ENCODE data around the gene KAZN. TPM values are rescaled to one million over a fixed set of nuclear protein-coding genes. Genes with fewer than 3 reads are reported as not detected.

The KAZN gene
- total and polyA plus RNA-seq, 2 of the 8 experiments (the other 6 are each of a cell fraction or from before 2014, with no cell fraction given) = 3.7 to 11.8 TPM

GRCh38 chr1:15148475-15148874 lies 550.0 kb downstream of the KAZN start:
- H3K36me3 ChIP-seq (ENCODE audit: control insufficient read depth in 2 of 4, insufficient read depth in 4 of 4, low read length in 3 of 4) = no peaks in the 10 kb centered on the region
- peaks cover 8% of the 10 kb centered on the region; the same call in 1 of the 2 replicates for H3K23me2 ChIP-seq (ENCODE audit: low read depth, low read length)
- no peak overlapping the region for H4K8ac ChIP-seq (ENCODE audit: extremely low read depth, insufficient read depth, low read length)
- no peak overlapping the region for H3K56ac ChIP-seq (replicated peaks; ENCODE audit: insufficient read length, low read depth, low read length)
- H2BK12ac ChIP-seq (ENCODE audit: low read depth, low read length) = no peak overlapping the region
- no peak overlapping the region for H3K4ac ChIP-seq (replicated peaks; ENCODE audit: insufficient read length, low read depth, low read length)
- no peaks in the 10 kb centered on the region for H3K79me2 ChIP-seq (ENCODE audit: control insufficient read depth in 1 of 2, insufficient read depth in 2 of 2, low read length in 2 of 2)
- no peak overlapping the region for H3K23ac ChIP-seq (ENCODE audit: insufficient read length)
- CTCF ChIA-PET (ENCODE audit: partially characterized antibody) = interaction anchor here (0.6 to 2.4 kb wide), 4 partner anchors 20 to 305 kb away, joined by 3 to 11 read pairs (median 4); no protein-coding TSS in a partner anchor
- no peak overlapping the region for H2BK120ac ChIP-seq (replicated peaks; ENCODE audit: low read depth, low read length)
- no peak overlapping the region for H3K4me2 ChIP-seq (ENCODE audit: insufficient read depth in 1 of 2, low read depth in 2 of 2, low read length in 2 of 2)
- H3K4me1 ChIP-seq (replicated peaks in 1 of 4; ENCODE audit: control insufficient read depth in 3 of 4, insufficient read depth in 4 of 4, low read length in 3 of 4) = peaks cover 0 to 3% (median under 1%) of the 10 kb centered on the region in 4 experiments; a peak in 2 of 7 replicates
- no peak for FAIRE-seq
- no peak overlapping the region for H3K18ac ChIP-seq (ENCODE audit: extremely low read depth, low read length)
- H3K14ac ChIP-seq (ENCODE audit: insufficient read length) = no peak overlapping the region
- H2BK5ac ChIP-seq (ENCODE audit: low read depth, low read length) = no peak overlapping the region
- no peak overlapping the region for H2AK5ac ChIP-seq (ENCODE audit: low read depth, low read length)
- H3K27me3 ChIP-seq (replicated peaks in 1 of 4; ENCODE audit: control insufficient read depth in 3 of 4, extremely low read depth in 1 of 4, insufficient read depth in 3 of 4, low read length in 3 of 4) = peaks cover 0 to 17% (median 9%) of the 10 kb centered on the region in 4 experiments; a peak in 6 of 7 replicates
- 92% methylated on average over 9 of the region's 9 CpGs; no CpG with 5 or more reads in 1 of the 2 experiments for WGBS, 2 experiments (ENCODE audit: extremely low coverage in 1 of 2, insufficient coverage in 1 of 2, insufficient read length in 1 of 2, insufficient replicate concordance in 2 of 2, low coverage in 1 of 2, low lambda C conversion rate in 2 of 2, missing lambda C conversion rate in 1 of 2)
- POLR2A ChIA-PET (ENCODE audit: partially characterized antibody) = no interaction called here
- H2AFZ ChIP-seq (ENCODE audit: low read length) = no peak overlapping the region
- H3K9me3 ChIP-seq (ENCODE audit: insufficient read depth in 2 of 2, low read depth in 1 of 2, low read length in 1 of 2) = no peaks in the 10 kb centered on the region
- no peak overlapping the region for H3K4me3 ChIP-seq (ENCODE audit: extremely low read depth in 1 of 4, insufficient read depth in 2 of 4, low read depth in 3 of 4, low read length in 4 of 4)
- H3K27ac ChIP-seq (ENCODE audit: low read depth, low read length) = no peak overlapping the region
- no peak overlapping the region for H2BK15ac ChIP-seq (ENCODE audit: low read length)
- H4K20me1 ChIP-seq (replicated peaks in 1 of 2; ENCODE audit: control insufficient read depth in 1 of 2, insufficient read depth in 2 of 2, low read length in 2 of 2) = no peaks in the 10 kb centered on the region
- no peaks in the 10 kb centered on the region; the same call in 1 of the 2 replicates for H3K79me1 ChIP-seq (ENCODE audit: low read depth, low read length)
- H4K91ac ChIP-seq (replicated peaks; ENCODE audit: insufficient read length, low read length) = no peak overlapping the region
- H3K9ac ChIP-seq (replicated peaks in 1 of 4; ENCODE audit: extremely low read depth in 1 of 4, low read depth in 3 of 4, low read length in 3 of 4) = no peak overlapping the region
- no peak overlapping the region for H2BK20ac ChIP-seq (ENCODE audit: low read length)
- H4K5ac ChIP-seq (ENCODE audit: insufficient read length, low read depth, low read length) = no peak overlapping the region
- DNase-seq (ENCODE audit: low read depth in 1 of 2, low spot score in 2 of 2) = no peak
- no peak for TF ChIP-seq SP1 (IDR thresholded peaks at IDR 0.05; ENCODE audit: low read depth, low read length)
- TF ChIP-seq EGR1 (IDR thresholded peaks at IDR 0.05; ENCODE audit: borderline replicate concordance, low read depth, low read length) = no peak
- no peak for TF ChIP-seq POU5F1 (IDR thresholded peaks at IDR 0.05; ENCODE audit: low read depth, low read length)
- no peak for TF ChIP-seq TAF1 (IDR thresholded peaks at IDR 0.05; ENCODE audit: low read depth, low read length)
- no peak for TF ChIP-seq CHD1 (IDR thresholded peaks at IDR 0.05; ENCODE audit: low read depth, low read length)
- TF ChIP-seq BCL11A (IDR thresholded peaks at IDR 0.05; ENCODE audit: low read depth in 2 of 2, low read length in 2 of 2) = no peak
- TF ChIP-seq EZH2 (IDR thresholded peaks at IDR 0.05; ENCODE audit: low read depth, low read length, severe bottlenecking) = no peak
- TF ChIP-seq CREB1 (IDR thresholded peaks at IDR 0.05) = no peak
- TF ChIP-seq MAFK (IDR thresholded peaks at IDR 0.05; ENCODE audit: low read depth, low read length) = no peak
- no peak for TF ChIP-seq E2F6 (IDR thresholded peaks at IDR 0.05)
- TF ChIP-seq CBX8 (IDR thresholded peaks at IDR 0.05; ENCODE audit: borderline replicate concordance, low read depth, low read length) = no peak
- no peak for TF ChIP-seq NANOG (IDR thresholded peaks at IDR 0.05; ENCODE audit: insufficient read depth, low read depth, low read length, poor library complexity, severe bottlenecking)
- no peak for TF ChIP-seq BACH1 (IDR thresholded peaks at IDR 0.05; ENCODE audit: low read length)
- no peak for TF ChIP-seq CBX5 (IDR thresholded peaks at IDR 0.05; ENCODE audit: low read depth, low read length)
- no peak for TF ChIP-seq KDM4A (IDR thresholded peaks at IDR 0.05; ENCODE audit: low read depth, low read length, severe bottlenecking)
